RWPE2 (cell line): ENCODE results near the gene LNP1.

Source experiments
- ATAC-seq: fragments of 200-7000 bp; cut with Tn5 transposase; 3 replicates; pipeline ENCODE4 v1.9.1; 2021; ENCODE audit warnings: low read depth
- DNase-seq: peaks from one replicate; pipeline ENCODE4 v3.0.0-alpha.2; 2020; ENCODE audit warnings: low spot score
- H3K27ac ChIP-seq: fragments of 450-650 bp; 2 replicates; pipeline ENCODE4 v1.5.1; 2017; ENCODE audit warnings: mild to moderate bottlenecking; ENCODE audit not compliant: poor library complexity, severe bottlenecking
- H3K27me3 ChIP-seq: fragments of 250-450 bp; sonication (Bioruptor Pico); 2 replicates; pipeline ENCODE4 v1.5.1; 2021; ENCODE audit warnings: mild to moderate bottlenecking, moderate library complexity; ENCODE audit not compliant: insufficient read depth, poor library complexity, severe bottlenecking
- H3K36me3 ChIP-seq: fragments of 250-450 bp; sonication (Bioruptor Pico); 2 replicates; pipeline ENCODE4 v1.5.1; 2020; ENCODE audit warnings: low read depth, mild to moderate bottlenecking, moderate library complexity
- H3K4me1 ChIP-seq: fragments of 250-450 bp; sonication (Bioruptor Pico); 2 replicates; pipeline ENCODE4 v1.5.1; 2021; ENCODE audit warnings: mild to moderate bottlenecking, moderate library complexity; ENCODE audit not compliant: insufficient read depth, poor library complexity, severe bottlenecking
- H3K4me3 ChIP-seq: fragments of 250-450 bp; sonication (Bioruptor Pico); 2 replicates; pipeline ENCODE4 v1.5.1; 2021; ENCODE audit warnings: mild to moderate bottlenecking, moderate library complexity; ENCODE audit not compliant: severe bottlenecking
- H3K9me3 ChIP-seq: fragments of 250-450 bp; sonication (Bioruptor Pico); 2 replicates; pipeline ENCODE4 v1.5.1; 2021; ENCODE audit warnings: mild to moderate bottlenecking, moderate library complexity; ENCODE audit not compliant: severe bottlenecking
- CTCF ChIP-seq: fragments of 450-650 bp; IDR thresholded peaks from one replicate; pipeline ENCODE4 v1.5.1; 2017; ENCODE audit warnings: mild to moderate bottlenecking, moderate library complexity; ENCODE audit not compliant: poor library complexity, severe bottlenecking

The LNP1 gene

GRCh38 chr3:100368441-100368840 is 32.9 kb upstream of the LNP1 start:
- Histone ChIP-seq H3K9me3 (no peaks in the 10 kb centered on the region), H3K4me3 (no peak overlapping the region), H3K27ac (no peak overlapping the region), H3K27me3 (no peaks in the 10 kb centered on the region), H3K36me3 (peaks cover 98% of the 10 kb centered on the region), H3K4me1 (no peaks in the 10 kb centered on the region)
- TF ChIP-seq CTCF: no peak
- ATAC-seq (no peak), DNase-seq (no peak)

DNA sequence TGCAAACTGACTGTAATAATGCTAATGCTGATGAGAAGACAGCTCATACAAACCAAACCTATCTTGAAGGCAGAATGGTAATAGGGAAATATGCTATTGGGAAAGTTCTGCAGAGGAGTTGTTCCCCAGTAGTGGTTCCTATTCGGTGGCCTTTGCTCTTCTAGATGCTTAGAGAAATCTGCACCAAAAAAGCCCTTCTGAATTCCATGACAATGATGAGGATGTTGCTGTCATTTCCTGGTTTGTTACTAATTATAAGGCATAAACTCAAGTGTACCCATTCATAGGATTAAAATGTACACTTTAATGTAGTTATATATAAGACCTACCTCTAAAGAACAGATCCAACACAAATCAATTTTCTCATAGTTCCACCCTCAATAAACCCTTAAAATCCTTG is 30.6 kb upstream of the LNP1 start:
- ATAC-seq (no peak), DNase-seq (no peak)
- TF ChIP-seq CTCF: no peak
- Histone ChIP-seq H3K9me3 (no peaks in the 10 kb centered on the region), H3K27me3 (no peaks in the 10 kb centered on the region), H3K4me1 (no peaks in the 10 kb centered on the region), H3K36me3 (peaks cover 96% of the 10 kb centered on the region), H3K27ac (no peak overlapping the region), H3K4me3 (no peak overlapping the region)

- TF ChIP-seq CTCF: no peak
- Histone ChIP-seq H3K9me3 (no peaks in the 10 kb centered on the region), H3K36me3 (peaks cover 88% of the 10 kb centered on the region), H3K27me3 (no peaks in the 10 kb centered on the region), H3K4me3 (no peak overlapping the region), H3K27ac (no peak overlapping the region), H3K4me1 (no peaks in the 10 kb centered on the region)
- DNase-seq (no peak), ATAC-seq (no peak)
These were observed 26.8 kb upstream of the LNP1 start for GRCh38 chr3:100374521-100374920.

GRCh38 chr3:100376301-100376700 is 25.0 kb upstream of the LNP1 start:
- no peaks in the 10 kb centered on the region for H3K4me1 ChIP-seq
- no peak for TF ChIP-seq CTCF
- ATAC-seq (no peak), DNase-seq (no peak)
- H3K27me3 ChIP-seq: no peaks in the 10 kb centered on the region
- H3K9me3 ChIP-seq: no peaks in the 10 kb centered on the region
- no peak overlapping the region for H3K4me3 ChIP-seq
- no peak overlapping the region for H3K27ac ChIP-seq
- H3K36me3 ChIP-seq: peaks cover 85% of the 10 kb centered on the region

- no peak for TF ChIP-seq CTCF
- DNase-seq (no peak), ATAC-seq (no peak)
- no peaks in the 10 kb centered on the region for H3K27me3 ChIP-seq
- H3K27ac ChIP-seq: no peak overlapping the region
- peaks cover 9% of the 10 kb centered on the region for H3K9me3 ChIP-seq
- peaks cover 80% of the 10 kb centered on the region for H3K36me3 ChIP-seq
- no peak overlapping the region for H3K4me3 ChIP-seq
- peaks cover 8% of the 10 kb centered on the region for H3K4me1 ChIP-seq
These were observed 16.4 kb upstream of the LNP1 start for GRCh38 chr3:100384733-100385525.
